Astrocyte of the spinal cord (primary cell): ENCODE results near the gene SNX9.
A peak's percentile ranks its signal among the peaks of the same experiment; 100 is the strongest.
"Not testable (repeated sequence)": the region's sequence is repeated elsewhere in the genome, so short reads cannot be mapped to it uniquely, and the experiment has no call there.

ENCODE experiments used
- DNase-seq: peaks from one replicate; pipeline ENCODE4 v3.0.0; 2011; ENCODE audit warnings: low read depth, low spot score
- H3K4me3 ChIP-seq: 2 replicates; pipeline ENCODE4 v1.5.1; 2011; ENCODE audit warnings: low read depth, mild to moderate bottlenecking, low read length, moderate library complexity
- in situ Hi-C: cut with HindIII; loops from 2 replicates; pipeline ENCODE4 v1.10.0; 2017; ENCODE audit warnings: low sequenced_read_pairs
- TF ChIP-seq, protein P1 (sequence below): IDR thresholded peaks from 2 replicates; pipeline ENCODE4 v1.5.1; 2012; ENCODE audit warnings: low read depth, mild to moderate bottlenecking, low read length, inconsistent platforms

Gene SNX9

DNA sequence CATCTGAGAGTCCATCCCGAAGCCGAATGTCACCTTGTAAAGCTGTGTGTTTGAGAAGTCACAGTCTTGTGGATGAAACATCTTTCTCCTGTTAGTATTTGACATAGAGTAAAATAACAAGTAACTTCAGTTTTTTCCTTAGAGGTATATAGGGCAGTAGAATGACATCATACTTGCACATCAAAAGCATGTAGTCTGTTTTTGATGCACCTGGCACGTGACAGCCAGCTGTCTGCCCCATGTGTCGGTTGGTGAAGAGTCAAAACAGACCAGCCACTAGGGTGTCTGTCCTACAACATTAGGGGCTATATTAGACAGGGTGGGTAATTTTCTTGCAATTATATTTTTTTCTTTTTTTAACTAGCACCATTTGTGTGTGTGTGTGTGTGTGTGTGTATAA lies 70.2 kb downstream of the SNX9 start:
- no peak overlapping the region for H3K4me3 ChIP-seq
- TF ChIP-seq, protein P1, sequence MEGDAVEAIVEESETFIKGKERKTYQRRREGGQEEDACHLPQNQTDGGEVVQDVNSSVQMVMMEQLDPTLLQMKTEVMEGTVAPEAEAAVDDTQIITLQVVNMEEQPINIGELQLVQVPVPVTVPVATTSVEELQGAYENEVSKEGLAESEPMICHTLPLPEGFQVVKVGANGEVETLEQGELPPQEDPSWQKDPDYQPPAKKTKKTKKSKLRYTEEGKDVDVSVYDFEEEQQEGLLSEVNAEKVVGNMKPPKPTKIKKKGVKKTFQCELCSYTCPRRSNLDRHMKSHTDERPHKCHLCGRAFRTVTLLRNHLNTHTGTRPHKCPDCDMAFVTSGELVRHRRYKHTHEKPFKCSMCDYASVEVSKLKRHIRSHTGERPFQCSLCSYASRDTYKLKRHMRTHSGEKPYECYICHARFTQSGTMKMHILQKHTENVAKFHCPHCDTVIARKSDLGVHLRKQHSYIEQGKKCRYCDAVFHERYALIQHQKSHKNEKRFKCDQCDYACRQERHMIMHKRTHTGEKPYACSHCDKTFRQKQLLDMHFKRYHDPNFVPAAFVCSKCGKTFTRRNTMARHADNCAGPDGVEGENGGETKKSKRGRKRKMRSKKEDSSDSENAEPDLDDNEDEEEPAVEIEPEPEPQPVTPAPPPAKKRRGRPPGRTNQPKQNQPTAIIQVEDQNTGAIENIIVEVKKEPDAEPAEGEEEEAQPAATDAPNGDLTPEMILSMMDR = no peak
- in situ Hi-C loops = no loop called here
- DNase-seq = no peak

DNA sequence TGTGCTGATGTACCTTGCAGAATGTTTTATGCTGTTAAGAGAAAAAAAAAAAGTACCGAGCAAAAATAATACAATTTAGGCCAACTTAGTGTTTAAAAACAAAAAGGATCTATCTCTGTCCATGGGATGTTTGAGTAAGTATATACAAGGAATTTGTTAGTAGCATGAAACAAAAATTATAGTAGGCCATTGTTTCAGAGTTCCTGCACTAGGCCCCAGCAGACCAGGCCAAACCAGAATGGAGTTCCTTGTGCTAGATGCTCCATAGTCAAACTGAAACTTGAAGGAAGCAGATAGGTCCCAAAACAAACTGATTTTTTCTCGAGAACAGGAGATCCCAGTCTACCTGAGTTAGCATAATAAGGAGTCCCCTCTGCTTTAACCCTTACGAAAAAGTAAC lies 72.5 kb downstream of the SNX9 start:
- H3K4me3 ChIP-seq = no peak overlapping the region
- TF ChIP-seq, protein P1 = no peak
- no peak for DNase-seq
- in situ Hi-C loops = no loop called here

DNA sequence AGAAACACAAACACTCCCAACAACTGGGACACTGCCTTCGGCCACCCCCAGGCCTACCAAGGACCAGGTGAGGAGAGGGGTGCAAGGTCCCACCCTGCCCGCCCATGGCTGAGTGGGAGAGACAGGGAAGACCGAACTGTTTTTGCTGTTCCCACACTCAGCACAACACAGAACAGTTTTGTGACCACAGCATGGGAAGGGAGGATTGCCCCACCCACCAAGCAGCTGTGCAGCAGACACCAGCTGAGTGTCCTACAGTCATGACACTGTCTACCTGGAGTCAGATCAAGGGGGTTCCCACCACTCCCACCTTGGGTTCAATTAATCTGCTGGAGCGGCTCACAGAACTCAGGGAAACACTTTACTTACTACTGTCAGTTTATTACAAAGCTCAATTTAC lies 73.9 kb downstream of the SNX9 start:
- H3K4me3 ChIP-seq = no peak overlapping the region
- TF ChIP-seq, protein P1 = no peak
- no peak for DNase-seq
- in situ Hi-C loops = no loop called here

DNA sequence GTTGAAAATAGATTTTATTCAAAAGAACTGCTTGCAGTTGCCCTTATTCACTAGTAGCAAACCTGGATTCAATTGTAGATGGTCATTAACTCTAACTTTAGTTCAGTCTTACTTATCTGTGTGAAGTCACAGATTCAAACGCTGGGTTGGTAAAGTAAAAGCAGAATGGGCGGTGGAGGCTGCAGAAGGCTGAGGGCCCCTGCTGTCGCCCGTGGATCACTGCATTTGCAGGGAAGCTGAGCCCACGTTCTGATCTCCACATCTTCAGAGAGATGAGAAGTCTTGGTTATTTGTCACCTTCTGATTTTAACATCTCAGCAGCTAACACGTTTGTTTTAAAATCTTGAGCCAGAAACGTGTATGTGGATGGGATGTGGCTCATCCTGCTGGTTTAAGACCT lies 75.1 kb downstream of the SNX9 start:
- no peak overlapping the region for H3K4me3 ChIP-seq
- TF ChIP-seq, protein P1 = peak; percentile 29
- in situ Hi-C loops = no loop called here
- DNase-seq = peak; percentile 23

DNA sequence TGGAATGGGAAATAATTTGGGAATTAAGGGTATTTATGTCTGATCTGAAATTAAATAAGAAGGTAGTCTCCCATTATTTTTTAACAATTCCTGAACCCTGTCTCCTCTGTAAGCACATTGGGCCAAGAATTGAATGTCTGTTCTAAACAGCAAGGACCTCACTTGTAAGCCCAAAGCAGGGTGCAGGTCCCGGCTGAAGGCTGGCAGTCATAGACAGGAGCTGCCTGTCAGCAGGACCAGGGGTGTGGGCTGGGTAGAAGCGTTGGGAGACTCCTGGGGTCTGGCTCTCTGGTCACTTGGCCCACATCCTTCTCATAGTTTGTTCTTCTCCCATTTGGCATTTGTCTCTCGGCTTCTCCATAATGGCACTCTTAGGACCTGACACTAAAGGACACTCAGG lies 75.6 kb downstream of the SNX9 start:
- no peak for DNase-seq
- no peak overlapping the region for H3K4me3 ChIP-seq
- TF ChIP-seq, protein P1 = no peak
- in situ Hi-C loops = no loop called here

DNA sequence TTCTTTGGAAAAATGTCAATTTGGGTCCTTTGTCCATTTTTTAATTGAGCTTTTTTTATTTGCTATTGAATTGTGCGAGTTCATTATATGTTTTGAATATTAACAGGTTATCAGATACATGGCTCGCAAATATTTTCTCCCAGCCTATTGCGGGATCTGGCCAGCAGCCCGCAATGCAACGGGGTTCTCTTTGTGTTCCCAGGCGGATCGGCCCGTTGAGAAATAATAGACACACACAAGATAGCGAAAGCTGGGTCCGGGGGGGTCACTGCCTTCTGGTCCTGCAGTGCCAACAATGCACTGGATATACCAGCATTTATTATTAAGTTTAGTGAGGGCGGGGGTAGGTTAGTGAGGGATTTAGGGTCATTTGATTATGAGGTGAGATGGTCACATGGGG lies 77.2 kb downstream of the SNX9 start:
- in situ Hi-C loops, DNase-seq, H3K4me3 ChIP-seq: not testable (repeated sequence)

DNA sequence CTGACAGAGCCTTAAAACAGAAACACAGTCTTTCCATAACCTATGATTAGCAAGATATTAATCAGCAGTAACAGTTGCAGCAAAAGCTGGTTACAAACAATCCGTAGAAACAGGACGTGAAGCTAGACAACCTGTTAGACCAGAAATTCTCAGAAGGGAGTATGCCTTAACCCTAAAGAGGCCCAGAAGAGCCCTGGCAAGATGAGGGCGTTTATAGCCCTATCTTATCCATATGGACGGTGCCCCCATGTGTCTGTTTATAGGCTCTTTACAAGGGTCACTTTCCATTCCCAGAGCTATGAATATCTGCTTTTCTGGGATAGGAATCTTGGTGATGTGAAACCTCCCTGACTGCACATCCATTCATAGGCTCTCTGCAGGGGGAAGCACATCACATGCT lies 77.7 kb downstream of the SNX9 start:
- DNase-seq, in situ Hi-C loops, H3K4me3 ChIP-seq: not testable (repeated sequence)

DNA sequence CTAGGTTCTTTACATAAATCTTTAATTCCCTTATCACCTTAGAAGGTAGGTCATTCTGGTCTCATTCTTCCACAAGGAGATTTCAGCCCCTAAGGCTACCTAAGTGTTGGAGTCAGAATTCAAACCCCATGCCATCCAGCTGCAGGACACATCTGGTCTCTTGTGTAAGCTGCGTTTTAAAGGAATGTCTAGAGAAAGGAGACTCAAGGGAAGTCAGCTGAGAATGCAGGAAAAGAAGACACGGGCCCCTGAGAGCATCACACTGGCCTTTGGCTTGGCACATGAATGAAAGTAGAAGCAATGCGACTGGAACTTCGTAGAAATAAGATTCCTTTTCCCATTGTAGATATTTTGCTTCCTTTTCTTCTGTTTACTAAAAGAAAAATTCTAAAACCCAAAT lies 82.0 kb downstream of the SNX9 start:
- TF ChIP-seq, protein P1 = no peak
- no peak overlapping the region for H3K4me3 ChIP-seq
- DNase-seq = no peak
- in situ Hi-C loops = no loop called here
